Hepatocyte (in vitro differentiated cells): ENCODE measurements around the gene SERPINB1. TPM values are rescaled to one million over a fixed set of nuclear protein-coding genes. Genes with fewer than 3 reads are reported as not detected.

Experiments used
- DNase-seq: peaks from one replicate; pipeline ENCODE4 v3.0.0-alpha.2; 2016; ENCODE audit warnings: low spot score
- H2AFZ ChIP-seq: fragments of 200-600 bp; sonication (generic); 2 replicates; pipeline ENCODE4 v1.6.0; 2016; ENCODE audit warnings: antibody characterized with exemption, mild to moderate bottlenecking
- H3K27ac ChIP-seq: fragments of 200-600 bp; sonication (generic); 2 replicates; pipeline ENCODE4 v1.5.1; 2016; ENCODE audit warnings: mild to moderate bottlenecking
- H3K27me3 ChIP-seq: fragments of 200-600 bp; sonication (generic); 2 replicates; pipeline ENCODE4 v1.6.1; 2016
- H3K36me3 ChIP-seq: fragments of 200-600 bp; sonication (generic); replicated peaks from 2 replicates; pipeline ENCODE4 v1.5.1; 2016; ENCODE audit warnings: low read depth; ENCODE audit not compliant: insufficient read depth
- H3K4me1 ChIP-seq: fragments of 200-600 bp; sonication (generic); 2 replicates; pipeline ENCODE4 v1.5.1; 2016; ENCODE audit warnings: mild to moderate bottlenecking, moderate library complexity; ENCODE audit not compliant: insufficient read depth
- H3K4me2 ChIP-seq: fragments of 200-600 bp; sonication (generic); 2 replicates; pipeline ENCODE4 v1.6.0; 2016
- H3K4me3 ChIP-seq: fragments of 200-600 bp; sonication (generic); 2 replicates; pipeline ENCODE4 v1.5.1; 2016; ENCODE audit warnings: mild to moderate bottlenecking
- H3K79me2 ChIP-seq: fragments of 200-600 bp; sonication (generic); 2 replicates; pipeline ENCODE4 v1.6.0; 2017; ENCODE audit warnings: mild to moderate bottlenecking
- H3K9me2 ChIP-seq: fragments of 200-600 bp; sonication (generic); replicated peaks from 2 replicates; pipeline ENCODE4 v1.6.0; 2017; ENCODE audit warnings: mild to moderate bottlenecking; ENCODE audit not compliant: insufficient read depth
- H3K9me3 ChIP-seq: fragments of 200-600 bp; sonication (generic); 2 replicates; pipeline ENCODE4 v1.5.1; 2016; ENCODE audit warnings: low read depth, mild to moderate bottlenecking
- H4K20me1 ChIP-seq: fragments of 200-600 bp; sonication (generic); 2 replicates; pipeline ENCODE4 v1.6.0; 2016; ENCODE audit warnings: mild to moderate bottlenecking; ENCODE audit not compliant: insufficient read depth, poor library complexity, severe bottlenecking
- CTCF ChIP-seq: fragments of 200-600 bp; sonication (generic); IDR thresholded peaks from 2 replicates; pipeline ENCODE4 v1.5.1; 2016; ENCODE audit warnings: antibody characterized with exemption, mild to moderate bottlenecking; ENCODE audit not compliant: poor library complexity
- EZH2 ChIP-seq: fragments of 200-600 bp; sonication (generic); IDR thresholded peaks from 2 replicates; pipeline ENCODE4 v1.6.1; 2016; ENCODE audit warnings: antibody characterized with exemption, mild to moderate bottlenecking, borderline replicate concordance
- EZH2phosphoT487 ChIP-seq: fragments of 200-600 bp; sonication (generic); IDR thresholded peaks from one replicate; pipeline ENCODE4 v1.6.1; 2018; ENCODE audit warnings: antibody characterized with exemption, mild to moderate bottlenecking, low read depth, moderate library complexity; ENCODE audit not compliant: unreplicated experiment, severe bottlenecking
- WGBS: methylation state at CpG from one replicate; pipeline ENCODE4 v1.1.6; 2016; ENCODE audit warnings: low lambda C conversion rate; ENCODE audit errors: missing lambda C conversion rate; 5-methylcytosine and 5-hydroxymethylcytosine counted together
- polyA plus RNA-seq: library from polyadenylated mRNA; unstranded; fragments of >200 nt; fragmentation: Nextera tagmentation; extraction: Ambion mirVana; gene quantifications from 2 replicates; pipeline ENCODE4 v1.2.1, GENCODE V29; 2016
- total RNA-seq: library from RNA; depleted of rRNA; stranded (reverse); fragments of >200 nt; gene quantifications from 2 replicates; pipeline ENCODE4 v1.2.3, GENCODE V29; 2014

SERPINB1 gene
- total and polyA plus RNA-seq, 2 experiments from 2014 or later: 45.9 to 57.0 TPM

- Histone ChIP-seq H3K4me3 (no peak overlapping the region), H3K9me2 (no peaks in the 10 kb centered on the region), H3K27me3 (no peaks in the 10 kb centered on the region), H3K79me2 (peaks cover 6% of the 10 kb centered on the region), H3K4me2 (no peak overlapping the region), H3K4me1 (peaks cover 3% of the 10 kb centered on the region), H3K9me3 (no peaks in the 10 kb centered on the region), H2AFZ (no peak overlapping the region), H4K20me1 (no peaks in the 10 kb centered on the region), H3K27ac (peak overlapping the region; percentile 40), H3K36me3 (no peaks in the 10 kb centered on the region)
- DNase-seq: peak; percentile 86
- TF ChIP-seq CTCF: peak; percentile 85
- TF ChIP-seq EZH2phosphoT487: no peak
- TF ChIP-seq EZH2: no peak
- 65% methylated on average over 11 of the region's 11 CpGs for WGBS
Observed at GRCh38 chr6:2790588-2791449, 50.8 kb downstream of the SERPINB1 start.

GRCh38 chr6:2786269-2786668, 55.4 kb downstream of the SERPINB1 start:
- H3K27me3 ChIP-seq: no peaks in the 10 kb centered on the region
- WGBS: 85% methylated on average over 4 of the region's 4 CpGs
- H3K9me3 ChIP-seq: no peaks in the 10 kb centered on the region
- DNase-seq: no peak
- no peaks in the 10 kb centered on the region for H4K20me1 ChIP-seq
- H3K4me2 ChIP-seq: no peak overlapping the region
- TF ChIP-seq EZH2phosphoT487 (no peak), EZH2 (no peak), CTCF (no peak)
- no peaks in the 10 kb centered on the region for H3K36me3 ChIP-seq
- H2AFZ ChIP-seq: no peak overlapping the region
- H3K9me2 ChIP-seq: no peaks in the 10 kb centered on the region
- peaks cover 16% of the 10 kb centered on the region for H3K79me2 ChIP-seq
- H3K27ac ChIP-seq: no peak overlapping the region
- H3K4me3 ChIP-seq: no peak overlapping the region
- no peaks in the 10 kb centered on the region for H3K4me1 ChIP-seq

- Histone ChIP-seq H3K27ac (no peak overlapping the region), H3K79me2 (peaks cover 28% of the 10 kb centered on the region), H2AFZ (no peak overlapping the region), H3K4me1 (no peaks in the 10 kb centered on the region), H3K27me3 (no peaks in the 10 kb centered on the region), H3K4me2 (no peak overlapping the region), H3K9me2 (no peaks in the 10 kb centered on the region), H3K36me3 (no peaks in the 10 kb centered on the region), H3K4me3 (no peak overlapping the region), H4K20me1 (no peaks in the 10 kb centered on the region), H3K9me3 (no peaks in the 10 kb centered on the region)
- TF ChIP-seq EZH2: no peak
- no peak for TF ChIP-seq CTCF
- TF ChIP-seq EZH2phosphoT487: no peak
- WGBS: 94% methylated on average over 7 of the region's 7 CpGs
- no peak for DNase-seq
Observed at GRCh38 chr6:2784930-2785329, 56.7 kb downstream of the SERPINB1 start.
